Fibroblast of upper back skin (primary cell): ENCODE measurements around the gene WFS1.
A peak's percentile ranks its signal among the peaks of the same experiment; 100 is the strongest.

Experiments
- DNase-seq: peaks from one replicate; pipeline ENCODE4 v3.0.0-alpha.2; 2013

WFS1 gene

DNA sequence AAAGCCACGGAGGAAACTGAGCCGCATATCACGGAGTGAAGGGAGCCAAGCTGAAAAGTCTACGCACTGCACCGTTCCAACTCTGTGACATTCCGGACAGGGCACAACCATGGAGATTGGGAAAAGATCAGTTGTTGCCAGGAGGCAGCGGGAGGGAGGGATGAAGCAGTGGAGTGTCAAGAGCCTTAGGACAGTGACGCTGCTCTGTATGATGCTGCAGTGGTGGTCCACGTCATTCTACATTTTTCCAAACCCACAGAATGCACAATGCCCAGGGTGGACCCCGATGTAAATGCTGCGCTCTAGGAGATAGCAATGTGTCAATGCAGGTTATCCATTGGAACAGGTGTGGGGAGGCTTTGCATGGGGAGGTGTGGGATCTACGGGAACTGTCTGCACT is 7.5 kb upstream of the WFS1 start:
- DNase-seq = no peak

DNA sequence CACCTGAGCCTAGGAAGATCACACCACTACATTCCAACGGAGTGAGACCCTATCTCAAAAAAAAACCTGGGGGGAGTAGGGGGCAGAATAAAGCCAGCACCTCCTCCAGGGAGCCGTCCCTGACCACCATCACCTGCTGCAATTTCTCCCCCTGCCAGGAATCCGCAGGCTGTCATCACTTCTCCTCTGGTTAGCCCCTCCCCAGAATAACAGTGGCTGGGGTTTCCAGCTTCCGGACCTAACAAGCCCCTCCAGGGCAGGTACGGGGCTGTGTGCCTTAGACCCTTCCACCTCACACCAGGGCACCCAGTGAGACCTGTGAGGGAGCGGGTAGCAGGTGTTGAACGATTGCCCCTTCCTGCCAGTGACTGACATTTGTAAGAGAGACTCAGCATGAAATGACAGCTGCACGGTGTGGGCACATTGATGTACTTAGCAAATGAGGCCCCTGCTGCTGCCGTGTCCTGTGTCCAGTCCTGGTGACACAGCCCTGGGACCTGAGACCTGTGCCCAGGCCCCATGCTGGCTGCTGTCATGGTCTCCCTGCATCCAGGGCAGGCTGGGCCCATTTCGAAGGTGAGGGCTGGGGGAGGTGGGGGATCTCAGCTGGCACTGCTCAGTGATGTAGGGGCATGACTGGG is 6.7 kb upstream of the WFS1 start:
- no peak for DNase-seq

DNA sequence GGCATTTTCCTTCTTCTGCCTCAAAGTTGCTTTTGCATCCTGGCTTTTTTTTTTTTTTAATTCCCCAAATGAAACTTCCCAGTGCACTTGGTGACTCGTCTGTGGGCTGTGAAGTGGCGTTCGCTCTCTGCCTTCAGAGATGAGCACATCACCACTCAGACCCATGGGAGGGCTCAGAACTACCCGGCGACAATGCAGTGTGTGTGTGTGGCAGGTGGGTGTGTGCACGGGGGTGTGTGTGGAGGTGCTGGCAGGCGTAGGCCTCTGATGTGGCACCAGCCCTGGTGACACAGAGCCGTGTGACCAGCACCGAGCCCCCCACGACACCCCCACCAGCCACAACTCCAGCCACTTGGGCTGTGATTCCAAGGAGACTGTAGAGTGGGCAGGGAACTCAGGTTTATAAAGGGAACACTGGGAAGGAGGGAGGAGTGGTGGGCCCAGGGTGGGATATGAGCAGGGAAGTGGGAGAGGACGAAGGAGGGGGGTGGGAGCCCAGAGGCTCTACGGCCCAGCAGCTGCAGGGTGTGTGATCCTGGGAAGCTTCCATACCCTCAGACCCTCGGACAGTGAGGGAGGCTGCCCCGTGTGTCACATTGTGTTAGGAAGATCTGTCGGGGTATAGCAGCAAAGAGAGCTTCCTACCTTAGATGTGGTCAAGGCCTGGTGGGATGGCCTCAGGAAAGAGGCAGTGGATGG is 6.0 kb upstream of the WFS1 start:
- DNase-seq = no peak

DNA sequence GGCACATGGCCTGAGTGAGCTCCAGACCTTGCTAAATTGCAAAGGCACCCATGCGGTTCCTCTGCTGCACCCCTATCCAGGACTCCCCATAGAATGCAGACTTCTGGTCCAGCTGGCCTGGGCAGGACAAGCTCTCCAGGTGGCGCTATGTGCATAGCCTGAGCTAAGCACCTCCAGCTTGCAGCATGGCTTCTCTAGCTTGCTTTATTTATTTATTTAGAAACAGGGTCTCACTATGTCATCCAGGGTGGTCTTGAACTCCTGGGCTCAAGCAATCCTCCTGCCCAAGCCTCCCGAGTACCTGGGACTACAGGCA is 5.5 kb upstream of the WFS1 start:
- peak; percentile 36 for DNase-seq

DNA sequence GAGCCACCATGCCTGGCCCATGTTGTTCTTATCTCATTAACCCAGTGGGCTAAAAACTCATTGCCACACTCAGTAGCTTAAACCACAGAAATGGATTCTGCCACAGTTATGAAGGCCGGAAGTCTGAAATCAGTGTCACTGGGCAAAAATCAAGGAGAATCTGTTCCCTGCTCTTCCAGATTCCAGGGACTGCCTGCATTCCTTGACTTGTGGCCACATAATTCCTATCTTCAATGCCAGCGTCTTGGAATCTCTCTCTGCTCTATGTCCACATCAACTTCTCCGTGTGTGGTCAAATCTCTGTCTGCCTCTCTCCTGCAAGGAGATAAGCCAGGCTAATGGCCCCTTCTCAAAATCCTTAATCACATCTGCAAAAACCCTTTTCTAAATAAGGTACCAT is 4.1 kb upstream of the WFS1 start:
- no peak for DNase-seq

DNA sequence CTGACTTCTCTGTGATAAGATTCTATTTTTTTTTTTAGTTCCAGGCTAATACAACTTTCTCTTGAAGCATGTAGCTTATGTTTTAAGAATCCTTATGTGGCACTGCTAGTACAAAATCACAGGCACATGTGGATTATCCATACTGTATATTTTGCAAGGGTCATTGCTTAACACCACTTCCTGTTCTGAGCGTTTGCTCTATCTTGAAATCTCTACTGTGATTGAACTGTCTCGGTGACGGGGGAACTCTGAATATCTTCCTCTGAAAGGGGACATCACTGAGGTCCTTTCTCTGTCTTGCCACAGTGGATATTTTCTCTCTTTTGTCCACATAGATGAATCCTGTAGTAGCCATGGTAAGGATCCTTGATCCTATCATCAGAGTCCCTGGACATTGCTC is 2.1 kb upstream of the WFS1 start:
- no peak for DNase-seq

DNA sequence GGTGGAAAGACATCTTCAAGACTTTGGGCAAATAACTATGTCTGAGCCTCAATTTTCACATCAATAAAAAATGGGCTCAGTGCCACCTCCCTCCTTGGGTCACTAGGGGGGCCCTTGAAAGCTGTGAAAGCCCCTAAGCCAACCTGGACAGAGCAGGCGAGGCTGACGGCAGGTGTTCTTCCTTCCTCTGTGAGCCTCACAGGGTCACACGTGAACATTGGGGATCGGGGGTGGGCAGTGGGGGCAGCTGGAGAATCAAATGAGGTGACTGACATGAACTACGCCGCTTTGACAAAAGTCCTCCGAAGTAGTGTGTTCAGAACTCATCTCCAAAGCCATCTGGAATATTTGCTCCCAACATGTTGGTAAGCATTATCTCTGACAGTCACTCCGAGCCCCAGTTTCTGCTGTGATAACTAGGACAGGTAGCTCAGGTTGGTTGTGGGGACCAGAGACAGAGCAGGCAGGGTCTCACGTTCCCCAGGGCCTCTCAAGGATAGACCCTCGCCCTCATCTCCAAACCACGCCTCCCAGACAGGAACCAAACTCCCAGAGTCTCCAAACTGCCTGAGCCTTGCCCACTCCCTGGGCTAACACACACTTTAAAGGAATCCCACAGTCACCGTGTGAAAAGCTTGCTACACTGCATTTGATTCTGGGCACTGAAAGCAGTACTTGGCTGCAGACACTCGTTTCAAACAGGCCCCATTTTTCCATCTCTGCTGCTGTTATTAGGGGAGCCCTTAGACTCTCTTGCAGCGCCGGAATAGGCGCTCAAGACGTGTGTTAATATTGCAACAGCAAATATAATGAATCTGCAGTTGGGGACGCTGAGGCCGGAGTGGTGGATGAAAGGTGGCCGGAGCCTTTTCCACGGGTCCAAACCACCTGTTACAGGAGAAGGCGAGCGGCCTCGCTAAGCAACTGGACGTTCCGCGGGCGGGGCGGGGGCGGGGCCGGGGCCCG is 717 bp upstream of the WFS1 start:
- DNase-seq = no peak

DNA sequence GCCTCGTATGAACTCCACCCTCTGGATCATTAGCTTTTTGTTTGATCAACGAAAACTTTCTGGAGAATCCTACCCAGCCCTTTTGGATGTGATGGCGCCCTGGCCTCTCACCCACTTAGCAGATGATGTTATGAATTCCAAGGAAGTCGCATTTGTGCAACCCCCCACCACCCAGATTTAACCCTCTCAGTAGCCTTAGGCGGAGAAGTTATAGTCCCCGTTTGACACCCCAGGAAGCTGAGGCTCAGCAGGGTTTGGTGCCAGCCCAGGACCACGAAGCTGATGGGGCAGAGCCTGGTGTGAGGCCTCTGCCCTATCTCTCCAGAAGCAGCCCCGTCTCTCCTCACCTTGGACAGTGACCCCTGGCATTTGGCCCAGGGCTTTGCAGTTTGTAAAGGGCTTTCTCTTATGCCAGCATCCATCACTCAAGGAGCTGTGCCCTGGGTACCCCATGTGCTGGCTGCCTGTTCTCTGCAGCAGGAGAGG is 1.0 kb downstream of the WFS1 start:
- DNase-seq = peak; percentile 14

DNA sequence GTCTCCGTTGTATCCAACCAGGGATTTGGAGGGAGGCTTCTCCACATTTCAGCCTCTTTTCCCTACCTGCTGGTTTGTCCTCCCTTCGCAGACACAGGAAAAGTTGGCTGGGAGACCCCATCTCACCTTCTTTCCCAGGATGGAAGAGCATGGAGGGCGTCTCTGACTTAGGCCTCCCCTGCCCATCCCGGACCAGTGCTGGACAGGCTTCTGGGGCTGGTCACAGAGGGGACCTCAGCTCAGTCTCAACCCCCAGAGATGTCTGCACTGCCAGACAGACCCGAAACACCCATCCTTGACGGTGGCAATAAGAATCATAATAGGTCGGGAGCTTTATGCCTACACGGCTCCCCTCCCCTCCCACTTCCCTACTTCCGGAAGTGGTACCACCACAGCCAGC is 1.6 kb downstream of the WFS1 start:
- no peak for DNase-seq

DNA sequence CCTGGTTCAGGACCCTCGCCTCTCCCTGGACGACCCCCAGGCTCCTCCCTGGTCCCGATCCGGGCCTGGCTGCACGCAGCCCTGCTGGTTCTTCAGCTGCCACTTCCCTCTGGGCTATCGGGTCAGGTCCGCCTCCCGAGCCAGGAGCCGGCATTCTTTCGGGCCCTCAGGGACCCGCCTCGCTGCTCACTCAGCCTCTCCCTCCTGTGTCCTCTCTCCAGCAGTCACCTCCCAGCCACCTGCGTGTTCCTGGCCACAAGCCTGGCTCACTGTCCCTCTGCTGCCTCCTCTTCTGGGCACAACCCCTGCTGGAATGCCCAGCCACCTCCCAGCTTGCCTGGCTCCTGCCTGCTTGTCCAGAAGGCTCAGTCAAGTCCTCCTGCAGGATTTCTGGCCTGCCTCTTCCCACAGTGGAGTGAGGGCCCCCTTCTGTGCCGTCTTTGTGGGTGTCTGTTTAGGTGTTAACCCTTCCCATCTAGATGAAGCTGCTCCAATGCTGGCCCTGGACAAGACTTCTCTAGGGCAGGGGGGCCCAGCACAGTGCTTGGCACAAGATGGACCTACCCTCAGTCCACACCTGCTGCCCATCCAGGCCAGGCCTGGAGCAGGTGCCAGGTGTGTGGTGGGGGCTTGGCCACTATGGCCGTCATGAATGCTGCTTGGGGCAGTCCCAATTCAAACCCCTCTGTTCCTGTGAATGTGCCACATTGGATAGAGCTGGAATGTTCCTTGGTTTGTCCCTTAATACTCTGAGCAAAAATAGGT is 2.2 kb downstream of the WFS1 start:
- DNase-seq = no peak

DNA sequence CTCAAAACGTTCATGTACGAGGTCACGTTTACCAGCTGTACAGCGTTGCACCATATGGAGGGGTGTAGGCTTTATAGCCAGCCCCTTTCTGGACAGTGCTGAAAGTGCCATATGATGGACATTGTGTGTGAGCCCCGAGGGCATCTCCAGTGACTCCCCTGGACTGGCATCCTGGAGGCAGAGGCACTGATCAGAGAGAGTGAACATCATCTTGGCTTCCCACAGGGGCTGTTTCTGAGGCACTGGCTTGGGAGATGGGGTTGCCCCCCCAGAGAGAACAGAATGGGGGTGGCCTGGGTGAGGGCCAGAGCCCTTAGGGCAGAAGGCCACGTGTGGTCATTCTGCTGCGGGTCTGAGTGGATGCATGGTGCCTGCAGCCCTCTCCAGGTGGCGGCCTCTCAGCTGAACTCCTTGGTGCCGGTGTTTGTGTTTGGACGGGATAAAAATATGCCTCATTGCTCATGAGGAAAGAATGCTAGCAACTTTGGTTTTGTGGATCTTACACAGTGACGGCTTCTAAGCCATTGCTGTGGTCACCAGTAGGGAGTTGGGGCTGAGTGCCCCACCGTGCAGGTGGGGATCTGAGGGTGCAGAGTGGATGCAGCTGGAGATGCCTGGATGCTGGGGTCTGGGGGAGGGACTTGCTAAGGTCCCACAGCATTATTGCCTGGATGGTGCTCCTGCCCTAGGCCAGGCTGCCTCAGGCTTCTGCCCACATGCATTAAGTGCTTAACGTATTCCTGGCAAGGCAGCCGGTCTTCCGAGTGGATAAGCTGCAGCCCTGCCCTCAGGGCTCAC is 3.4 kb downstream of the WFS1 start:
- peak; percentile 77 for DNase-seq

DNA sequence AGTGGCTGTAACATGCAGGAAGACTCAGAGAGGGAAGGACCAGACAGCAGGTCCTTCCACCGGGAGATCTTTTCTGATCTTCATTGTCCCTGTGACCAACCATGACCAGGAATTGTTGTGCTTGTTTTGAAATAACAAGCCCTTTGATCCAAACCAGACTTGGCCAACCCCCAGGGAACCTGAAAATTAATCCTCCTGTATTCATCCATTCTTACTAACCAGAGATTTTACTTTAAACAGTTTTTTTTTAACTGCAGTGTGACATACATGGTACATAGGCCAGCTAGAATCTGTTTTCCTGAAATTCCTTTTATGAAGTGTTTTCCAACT is 4.0 kb downstream of the WFS1 start:
- no peak for DNase-seq

DNA sequence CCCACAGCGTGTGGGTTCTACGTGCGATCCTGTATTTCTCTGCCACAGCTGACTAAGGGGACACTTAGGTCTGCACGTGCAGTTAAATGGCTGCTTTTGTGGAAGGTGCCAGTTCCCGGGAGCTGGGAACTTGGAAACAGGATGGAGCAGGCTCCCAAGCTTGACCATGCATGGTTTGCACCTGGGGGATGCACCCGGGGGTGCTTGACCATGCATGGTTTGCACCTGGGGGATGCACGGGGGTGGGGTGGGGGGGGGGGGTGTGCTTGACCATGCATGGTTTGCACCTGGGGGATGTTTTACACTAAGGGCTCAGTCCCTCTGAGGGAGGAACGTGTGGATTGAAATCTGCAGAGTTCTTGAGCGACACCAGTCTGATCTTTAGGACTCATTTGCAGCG is 5.7 kb downstream of the WFS1 start:
- no peak for DNase-seq

DNA sequence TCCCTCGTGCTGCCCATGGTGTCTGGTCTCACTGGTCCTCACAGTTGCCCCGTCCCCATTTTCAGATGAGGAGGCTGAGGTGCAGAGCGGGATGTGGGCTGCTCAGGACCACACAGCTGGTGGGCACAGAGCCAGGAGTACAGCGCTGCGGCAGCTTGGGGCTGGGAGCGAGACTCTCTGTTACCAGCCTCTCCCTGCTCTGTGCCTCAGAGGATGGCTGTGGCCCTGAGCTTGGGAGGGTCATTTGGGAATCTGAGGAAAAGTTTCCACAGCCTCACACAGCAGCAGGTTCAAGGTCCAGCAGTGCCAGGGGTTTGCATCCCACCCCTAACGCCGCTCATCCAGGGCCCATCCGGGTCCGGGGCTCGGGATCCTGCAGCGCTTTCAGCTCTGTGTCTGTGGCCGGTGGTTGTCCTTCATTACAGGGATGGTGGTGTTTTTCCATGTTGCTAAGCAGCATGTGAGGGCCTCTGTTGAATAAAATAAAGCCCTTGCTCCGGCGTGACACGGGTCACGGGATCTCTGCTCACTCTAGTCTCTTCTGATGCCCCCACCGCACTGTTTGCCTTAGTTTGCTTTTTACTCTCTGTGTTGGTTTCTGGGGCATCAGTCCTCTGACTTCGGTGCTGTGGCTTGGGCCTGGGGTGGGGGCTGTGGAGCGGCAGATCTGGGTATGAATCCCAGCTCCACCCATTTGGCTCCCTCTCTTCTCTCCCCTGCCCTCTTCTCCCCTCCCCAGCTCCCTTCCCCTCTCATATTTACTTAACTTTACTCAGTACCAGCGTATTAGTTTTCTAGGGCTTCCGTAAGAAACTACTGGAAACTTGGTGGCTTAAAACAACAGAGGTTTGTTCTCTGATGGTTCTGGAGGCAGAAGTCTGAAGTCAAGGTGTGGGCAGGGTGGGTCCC is 6.5 kb downstream of the WFS1 start:
- DNase-seq = no peak

DNA sequence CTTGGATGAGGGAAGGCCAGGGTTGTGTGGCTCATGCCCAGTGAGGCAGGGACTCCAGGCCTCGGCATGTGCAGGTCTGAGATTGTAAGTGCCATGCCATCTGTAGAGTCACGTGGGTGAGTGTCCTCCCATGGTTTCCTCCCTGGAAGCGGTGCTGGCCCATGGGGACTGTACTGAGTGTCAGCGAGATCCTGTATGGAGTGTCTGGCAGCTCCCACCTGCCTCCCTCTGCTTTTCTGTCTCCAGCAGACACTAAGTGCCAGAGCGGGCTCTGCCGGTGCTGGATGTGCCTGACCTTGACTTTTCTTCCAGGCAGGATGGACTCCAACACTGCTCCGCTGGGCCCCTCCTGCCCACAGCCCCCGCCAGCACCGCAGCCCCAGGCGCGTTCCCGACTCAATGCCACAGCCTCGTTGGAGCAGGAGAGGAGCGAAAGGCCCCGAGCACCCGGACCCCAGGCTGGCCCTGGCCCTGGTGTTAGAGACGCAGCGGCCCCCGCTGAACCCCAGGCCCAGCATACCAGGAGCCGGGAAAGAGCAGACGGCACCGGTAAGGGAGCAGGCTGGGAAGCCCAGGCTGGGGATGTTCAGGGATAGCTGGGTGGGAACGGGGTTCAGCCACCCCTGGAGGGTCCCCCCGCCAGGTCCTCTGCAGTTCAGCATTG is 7.6 kb downstream of the WFS1 start:
- DNase-seq = no peak

DNA sequence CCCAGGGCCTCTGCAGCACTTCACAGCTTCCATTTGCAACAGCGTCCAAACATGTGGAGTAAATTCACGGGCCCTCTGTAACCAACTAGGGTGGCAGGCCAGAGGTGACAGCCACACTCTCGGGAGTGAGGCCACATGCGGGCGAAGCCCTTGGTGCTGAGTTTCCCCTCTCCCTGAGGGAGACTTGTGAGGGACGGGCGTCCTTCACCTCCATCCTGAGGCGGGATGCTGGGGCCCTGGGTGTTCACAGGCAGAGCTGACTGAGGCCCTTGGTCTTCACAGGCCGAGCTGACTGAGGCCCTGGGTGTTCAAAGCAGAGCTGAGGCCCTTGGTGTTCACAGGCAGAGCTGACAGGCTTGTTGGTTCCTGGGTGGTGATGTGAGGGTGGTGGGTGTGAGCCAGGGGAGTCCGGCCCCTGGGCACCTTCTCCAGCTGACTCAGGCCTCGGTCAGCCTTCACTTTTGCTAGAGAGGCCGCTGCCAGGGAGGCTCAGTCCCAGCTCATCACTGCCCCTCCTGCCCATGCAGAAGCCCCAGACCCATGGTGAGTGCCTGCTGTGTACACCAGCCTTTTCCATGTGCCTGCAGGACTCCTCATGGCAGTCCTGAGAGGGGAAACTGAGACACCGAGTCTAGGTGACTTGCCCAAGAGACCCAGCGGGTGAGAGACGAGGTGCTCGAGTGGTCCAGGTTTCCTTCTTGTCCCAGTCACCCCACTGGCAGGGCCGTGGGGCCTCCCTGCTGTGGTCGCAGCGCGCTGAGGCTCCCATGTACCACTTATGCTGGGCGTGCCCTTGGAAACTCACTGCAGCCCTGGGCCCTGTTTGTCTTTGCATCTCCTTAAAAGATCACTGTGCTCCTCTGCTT is 8.5 kb downstream of the WFS1 start:
- no peak for DNase-seq

DNA sequence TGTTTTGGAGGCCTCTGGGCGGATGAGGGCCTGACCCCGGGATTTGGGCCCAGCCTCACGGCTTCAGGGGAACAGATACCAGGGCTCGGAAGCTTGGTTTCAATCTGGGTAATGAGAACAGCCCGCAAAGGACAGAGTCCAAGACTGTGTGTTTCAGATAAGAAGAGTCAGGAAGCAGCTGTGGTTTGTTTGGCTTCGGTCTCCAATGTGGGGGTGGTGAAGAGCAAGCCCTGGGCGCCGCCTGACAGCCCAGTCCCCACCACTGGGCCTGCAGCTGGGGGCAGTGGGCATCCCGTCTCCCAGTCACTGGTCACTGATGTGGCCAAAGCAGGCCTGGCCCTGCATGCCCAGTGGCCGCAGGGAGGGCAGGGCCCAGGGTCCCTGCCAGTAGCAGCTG is 9.1 kb downstream of the WFS1 start:
- no peak for DNase-seq

DNA sequence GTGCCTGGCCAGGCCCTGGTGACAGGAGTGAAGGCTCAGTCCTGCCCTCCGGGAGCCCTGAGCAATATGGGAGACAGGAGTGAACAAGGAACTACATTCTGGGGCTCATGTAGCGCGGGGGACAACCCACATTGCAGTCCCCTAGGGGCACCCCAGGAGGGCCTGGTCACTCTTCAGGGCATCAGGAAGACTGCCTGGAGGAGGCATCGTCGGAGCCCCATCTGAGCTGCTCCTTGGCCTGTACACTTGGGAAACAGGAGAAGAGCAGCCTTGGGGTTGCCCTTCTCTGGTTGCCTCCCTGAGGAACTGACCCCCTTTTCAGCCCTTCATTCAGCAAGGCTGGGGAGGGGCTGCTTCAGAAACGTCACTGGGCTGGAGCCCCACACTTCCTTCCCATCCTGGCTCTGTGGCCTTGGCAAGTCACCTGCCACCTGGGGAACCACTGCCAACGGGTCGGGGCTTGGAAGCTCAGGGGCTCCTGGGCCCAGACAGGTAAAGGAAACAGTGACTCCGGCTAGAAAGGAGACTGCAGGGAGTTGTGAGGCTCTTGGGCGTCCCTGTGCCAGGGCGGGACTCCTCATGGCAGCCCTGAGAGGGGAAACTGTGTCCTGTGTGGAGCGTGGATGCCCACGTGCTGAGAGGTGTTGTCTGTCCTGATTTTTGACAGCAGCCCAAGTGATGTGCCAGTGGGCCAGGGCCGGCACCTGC is 10.1 kb downstream of the WFS1 start:
- no peak for DNase-seq
